Calu3 (cell line): ENCODE measurements around the gene VAV1. TPM values are rescaled to one million over a fixed set of nuclear protein-coding genes. Genes with fewer than 3 reads are reported as not detected.

Experiments
- BruUV-seq: library from RNA; stranded (reverse); fragments of 400-500 nt; replicated peaks from 2 replicates; lab custom pipeline; 2021; lab: Mats Ljungman, UMichigan
- CTCF ChIA-PET: fragments of 300-600 bp; sonication (Branson Sonifier 250); formaldehyde crosslinking; loops from one replicate; lab custom pipeline; 2022; ENCODE audit warnings: antibody characterized with exemption; lab: Charles Lee
- DNase-seq: peaks from one replicate; pipeline ENCODE4 v3.0.0; 2022
- H3K27ac Mint-ChIP-seq: one replicate; pipeline ENCODE4 v1.8.0; 2022; ENCODE audit warnings: mixed read lengths; ENCODE audit not compliant: unreplicated experiment
- H3K27me3 Mint-ChIP-seq: one replicate; pipeline ENCODE4 v1.8.0; 2022; ENCODE audit warnings: mixed read lengths; ENCODE audit not compliant: unreplicated experiment
- H3K36me3 Mint-ChIP-seq: one replicate; pipeline ENCODE4 v1.8.0; 2022; ENCODE audit warnings: mild to moderate bottlenecking, moderate library complexity, mixed read lengths; ENCODE audit not compliant: insufficient read depth, unreplicated experiment
- H3K4me1 Mint-ChIP-seq: one replicate; pipeline ENCODE4 v1.8.0; 2022; ENCODE audit warnings: mild to moderate bottlenecking, low read depth, mixed read lengths; ENCODE audit not compliant: unreplicated experiment
- H3K4me3 Mint-ChIP-seq: one replicate; pipeline ENCODE4 v1.8.0; 2022; ENCODE audit warnings: mild to moderate bottlenecking, low read depth, moderate library complexity, mixed read lengths; ENCODE audit not compliant: unreplicated experiment
- H3K9me3 Mint-ChIP-seq: one replicate; pipeline ENCODE4 v1.8.0; 2022; ENCODE audit warnings: low read depth, mixed read lengths; ENCODE audit not compliant: unreplicated experiment
- CTCF ChIP-seq: fragments of 200-600 bp; IDR thresholded peaks from one replicate; pipeline ENCODE4 v1.8.0; 2022; ENCODE audit warnings: antibody characterized with exemption; ENCODE audit not compliant: unreplicated experiment
- intact Hi-C: fragments of 100-400 bp; cut with micrococcal nuclease; formaldehyde crosslinking; loops from one replicate; pipeline ENCODE4 v1.10.0; 2022; ENCODE audit not compliant: unreplicated experiment
- total RNA-seq: library from RNA; stranded (reverse); gene quantifications from 2 replicates; pipeline ENCODE4 v1.2.3, GENCODE V29; 2022

Gene VAV1
- total RNA-seq, 1 experiment from 2014 or later, result 0.28 TPM

- CTCF ChIA-PET, result no interaction called here
- Mint-ChIP-seq H3K9me3 (no peaks in the 10 kb centered on the region), H3K27me3 (no peaks in the 10 kb centered on the region), H3K27ac (peak within 1 kb of the TSS; percentile 97), H3K4me1 (peaks cover 29% of the 10 kb centered on the region), H3K4me3 (peak within 1 kb of the TSS; percentile 88), H3K36me3 (peaks cover 85% of the 10 kb centered on the region)
- no TSS peak for BruUV-seq
- peak; percentile 72 for DNase-seq
- intact Hi-C loops, result loop anchor here (10.0 kb wide), 2 partner anchors 65 to 225 kb away; no protein-coding TSS in a partner anchor
- TF ChIP-seq CTCF, result no peak
Observed at GRCh38 chr19:6739390-6739882, 33.1 kb upstream of the VAV1 start, which contains the start of gene TRIP10. TSS of gene TRIP10 (plus strand) at chr19:6739680. CDS start at chr19:6739762, 82 bp downstream.

- H3K27me3 Mint-ChIP-seq, result no peaks in the 10 kb centered on the region
- CTCF ChIA-PET, result interaction anchor here (0.5 kb wide), 1 partner anchor 35 kb away, joined by 4 read pairs; no protein-coding TSS in a partner anchor
- H3K36me3 Mint-ChIP-seq, result peaks cover 91% of the 10 kb centered on the region
- intact Hi-C loops, result loop anchor here (10.0 kb wide), 2 partner anchors 65 to 225 kb away; no protein-coding TSS in a partner anchor
- no peak for TF ChIP-seq CTCF
- peaks cover 34% of the 10 kb centered on the region for H3K4me1 Mint-ChIP-seq
- DNase-seq, result peak; percentile 44
- no peaks in the 10 kb centered on the region for H3K9me3 Mint-ChIP-seq
- H3K27ac Mint-ChIP-seq, result peak overlapping the region; percentile 72
- peak overlapping the region; percentile 88 for H3K4me3 Mint-ChIP-seq
- BruUV-seq, result no TSS peak
Observed at GRCh38 chr19:6739883-6740588, 32.5 kb upstream of the VAV1 start.

- peak; percentile 65 for DNase-seq
- CTCF ChIA-PET, result interaction anchor here (0.5 kb wide), 1 partner anchor 34 kb away, joined by 4 read pairs; no protein-coding TSS in a partner anchor
- no TSS peak for BruUV-seq
- H3K27ac Mint-ChIP-seq, result peak overlapping the region; percentile 72
- intact Hi-C loops, result no loop called here
- no peak for TF ChIP-seq CTCF
- peaks cover 97% of the 10 kb centered on the region for H3K36me3 Mint-ChIP-seq
- peak overlapping the region; percentile 88 for H3K4me3 Mint-ChIP-seq
- no peaks in the 10 kb centered on the region for H3K9me3 Mint-ChIP-seq
- no peaks in the 10 kb centered on the region for H3K27me3 Mint-ChIP-seq
- peaks cover 41% of the 10 kb centered on the region for H3K4me1 Mint-ChIP-seq
Observed at GRCh38 chr19:6740589-6741343, 31.7 kb upstream of the VAV1 start.

GRCh38 chr19:6743066-6743465 lies 29.4 kb upstream of the VAV1 start:
- CTCF ChIA-PET, result no interaction called here
- H3K36me3 Mint-ChIP-seq, result peaks cover 93% of the 10 kb centered on the region
- peak overlapping the region; percentile 53 for H3K4me3 Mint-ChIP-seq
- intact Hi-C loops, result no loop called here
- H3K4me1 Mint-ChIP-seq, result peaks cover 37% of the 10 kb centered on the region
- TF ChIP-seq CTCF, result no peak
- H3K27me3 Mint-ChIP-seq, result no peaks in the 10 kb centered on the region
- DNase-seq, result no peak
- no TSS peak for BruUV-seq
- peak overlapping the region; percentile 69 for H3K27ac Mint-ChIP-seq
- no peaks in the 10 kb centered on the region for H3K9me3 Mint-ChIP-seq
